Activated CD4-positive, alpha-beta T cell treated with anti-CD3 and anti-CD28 coated beads, Interleukin-2, amount 50 U/mL, for 48 hours (primary cell): ENCODE results near the gene OLFML1.

Source experiments
- DNase-seq, 2 experiments: peaks; one replicate each; pipeline ENCODE4 v3.0.0-alpha.2; 2020

OLFML1 gene

GRCh38 chr11:7484131-7484530 lies 1.2 kb upstream of the OLFML1 start:
- no peak for DNase-seq

- DNase-seq, result no peak
These were observed 661 bp upstream of the OLFML1 start for GRCh38 chr11:7484645-7485044.

- no peak for DNase-seq
These were observed 933 bp downstream of the OLFML1 start for GRCh38 chr11:7486098-7486780.

- DNase-seq, result no peak
These were observed 1.5 kb downstream of the OLFML1 start for GRCh38 chr11:7486781-7487140.

DNA sequence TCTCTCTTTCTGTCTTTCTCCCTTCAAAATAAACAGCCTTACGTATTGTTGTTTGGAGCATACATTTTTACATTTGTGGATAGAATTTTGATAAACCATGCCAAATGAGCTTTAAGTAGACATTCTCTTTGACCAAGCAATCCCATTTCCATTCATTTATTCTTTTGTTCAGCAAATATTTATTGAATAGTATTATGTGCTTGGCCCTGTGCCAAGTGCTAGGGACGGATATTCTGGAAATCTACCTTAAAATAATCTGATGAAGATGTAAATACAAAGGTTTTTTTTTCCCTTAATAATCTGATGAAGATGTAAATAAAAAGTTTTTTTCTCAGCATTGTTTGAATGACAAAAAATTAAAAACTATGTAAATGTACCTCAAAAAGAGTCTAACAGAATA lies 2.1 kb downstream of the OLFML1 start:
- no peak for DNase-seq

DNA sequence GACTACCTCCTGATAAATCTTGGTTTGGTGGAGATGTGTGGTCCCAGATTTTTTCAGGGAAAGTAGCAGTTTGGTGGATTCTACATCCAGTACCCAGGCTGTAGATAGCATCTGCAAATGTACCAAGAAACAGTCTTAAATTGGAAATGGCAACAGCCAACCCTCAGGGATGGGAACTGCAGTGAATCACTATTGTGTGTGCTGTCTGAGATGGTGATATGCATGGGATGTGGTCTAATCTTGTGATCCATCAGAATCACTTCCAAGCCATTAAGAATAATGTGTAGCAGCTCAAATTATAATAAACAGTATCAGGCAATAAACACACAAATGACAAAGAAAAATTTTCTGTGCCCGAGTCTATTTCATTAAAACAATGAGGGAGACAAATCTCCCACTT lies 3.4 kb downstream of the OLFML1 start:
- DNase-seq, result no peak

DNA sequence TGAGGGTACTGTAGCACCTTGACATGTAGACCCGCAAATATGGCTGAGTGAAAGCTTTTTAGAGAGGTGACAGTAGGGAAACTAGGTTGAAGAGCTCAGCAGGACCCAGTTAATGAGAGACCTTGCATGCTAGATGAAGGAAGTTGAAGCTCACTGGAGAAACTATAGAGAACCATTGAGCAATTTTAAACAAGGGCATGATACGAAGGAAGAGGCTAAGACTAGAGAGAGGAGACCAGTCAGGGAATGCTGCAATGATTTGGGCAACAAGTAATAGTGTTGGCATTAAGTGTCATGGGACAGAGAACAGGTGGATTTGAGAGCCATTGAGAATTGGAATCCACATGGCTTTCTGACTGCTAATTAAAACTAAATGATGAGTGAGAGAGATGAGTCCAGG lies 4.1 kb downstream of the OLFML1 start:
- DNase-seq, result no peak

DNA sequence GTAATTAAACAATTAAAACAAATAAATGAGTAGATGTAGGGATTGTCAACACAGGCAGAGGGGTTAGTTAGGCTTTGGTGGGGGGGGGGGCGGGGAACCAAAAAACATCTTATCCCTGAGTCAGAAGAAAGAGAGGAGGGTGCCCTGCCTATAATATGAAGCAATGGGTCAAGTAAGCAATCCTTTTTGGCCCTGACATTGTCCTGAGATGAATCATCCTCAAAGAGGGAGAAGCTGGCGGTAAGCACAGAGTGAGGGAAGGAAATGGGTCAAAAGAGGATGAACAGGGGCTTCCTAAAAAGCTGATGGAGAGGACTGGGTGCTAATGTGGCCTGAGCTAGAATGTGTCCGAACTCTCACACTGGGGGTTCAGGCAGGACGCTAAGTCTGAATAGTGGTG lies 4.7 kb downstream of the OLFML1 start:
- no peak for DNase-seq

DNA sequence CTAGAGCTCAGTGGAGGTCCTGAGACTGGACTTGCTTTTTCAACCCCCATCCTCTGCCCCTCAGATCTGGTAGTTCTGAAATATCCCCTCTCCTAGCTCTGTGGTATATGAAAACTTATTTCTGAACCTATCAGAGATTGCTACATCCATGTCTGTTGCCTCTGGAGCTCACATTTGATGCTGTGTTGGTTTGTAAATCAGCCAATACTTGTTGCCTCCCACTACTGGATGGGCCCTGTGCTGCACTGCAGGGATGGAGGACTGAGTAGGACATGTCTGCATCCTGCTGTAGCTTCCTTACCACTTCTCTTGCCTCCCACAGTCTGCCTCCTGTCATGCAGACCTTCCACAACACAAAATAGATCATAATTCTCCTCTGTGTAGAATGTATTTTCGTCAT lies 5.2 kb downstream of the OLFML1 start:
- no peak for DNase-seq

DNA sequence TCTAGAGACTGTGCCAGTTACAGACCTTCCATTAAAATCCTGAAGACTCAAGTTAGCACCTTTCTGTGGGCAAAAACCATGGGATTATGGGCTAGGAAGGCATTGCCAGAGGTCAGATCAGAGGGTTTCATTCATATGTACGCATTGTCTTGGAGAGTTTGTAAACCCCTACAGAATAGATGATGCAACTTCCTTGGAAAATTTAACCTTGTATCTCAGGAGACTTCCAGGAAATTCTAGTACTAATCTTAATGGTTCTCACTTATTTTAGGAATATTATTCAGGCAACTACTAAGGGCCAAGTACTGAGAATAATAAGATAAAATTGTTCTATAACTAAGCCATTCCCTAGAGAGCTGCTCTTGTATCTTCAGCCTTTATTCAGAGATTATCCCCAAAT lies 6.9 kb downstream of the OLFML1 start:
- no peak for DNase-seq

GRCh38 chr11:7493670-7494069 lies 8.4 kb downstream of the OLFML1 start:
- DNase-seq, result no peak

DNA sequence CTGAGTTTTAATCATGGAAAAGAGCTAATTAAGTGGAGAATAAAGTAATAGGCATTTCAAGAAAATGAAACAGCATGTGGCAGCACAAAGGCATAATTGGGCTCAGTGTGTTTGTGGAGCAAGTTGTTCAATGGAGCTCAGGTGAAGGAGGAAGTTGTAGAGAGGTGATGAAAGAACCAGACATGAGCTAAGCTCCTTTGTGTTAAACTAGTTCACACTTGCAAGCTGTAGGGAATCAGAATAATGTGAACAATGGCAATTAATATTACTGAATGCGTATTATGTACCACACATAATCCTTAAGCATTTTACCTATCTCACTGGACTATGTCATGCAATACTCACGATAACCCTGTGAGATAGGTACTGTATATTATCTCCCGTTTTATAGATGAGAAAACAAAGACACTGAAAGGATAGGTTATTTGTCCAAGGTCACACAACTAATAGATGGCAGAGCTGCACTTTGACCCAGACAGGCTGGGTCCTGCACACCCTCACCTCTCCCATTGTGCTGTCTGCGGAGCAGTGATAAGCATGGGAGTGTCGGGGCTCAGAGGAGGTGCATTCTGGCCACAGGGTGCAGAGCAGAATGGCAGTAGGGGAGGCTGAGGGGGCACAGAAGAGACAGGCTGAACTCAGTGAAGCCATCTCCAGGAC lies 8.9 kb downstream of the OLFML1 start:
- DNase-seq, result no peak

GRCh38 chr11:7495882-7496551 lies 10.7 kb downstream of the OLFML1 start:
- DNase-seq, result no peak

- no peak for DNase-seq
These were observed 12.9 kb downstream of the OLFML1 start for GRCh38 chr11:7498193-7498592.

- DNase-seq, result no peak
These were observed 13.8 kb downstream of the OLFML1 start for GRCh38 chr11:7499081-7499480.

DNA sequence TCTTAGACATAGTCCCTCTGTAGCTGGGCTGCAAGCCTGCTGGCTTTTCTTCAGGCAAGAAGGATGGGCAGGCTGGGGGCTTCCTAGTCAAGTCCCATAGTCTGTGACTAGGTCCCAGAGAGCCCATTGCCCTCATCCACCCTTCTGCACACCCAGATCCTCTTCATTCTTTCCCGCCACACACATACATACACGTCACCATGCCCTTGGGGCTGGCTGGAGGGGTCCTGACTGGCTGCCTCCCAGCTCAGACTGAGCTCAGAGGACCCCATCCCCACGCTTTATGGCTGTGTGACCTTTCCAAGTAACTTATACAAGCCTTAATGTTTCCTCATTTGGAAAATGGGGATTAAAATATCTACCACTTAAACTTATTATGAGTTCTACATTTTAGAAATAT lies 14.9 kb downstream of the OLFML1 start:
- no peak for DNase-seq

GRCh38 chr11:7501251-7501650 lies 15.9 kb downstream of the OLFML1 start:
- DNase-seq, result no peak

DNA sequence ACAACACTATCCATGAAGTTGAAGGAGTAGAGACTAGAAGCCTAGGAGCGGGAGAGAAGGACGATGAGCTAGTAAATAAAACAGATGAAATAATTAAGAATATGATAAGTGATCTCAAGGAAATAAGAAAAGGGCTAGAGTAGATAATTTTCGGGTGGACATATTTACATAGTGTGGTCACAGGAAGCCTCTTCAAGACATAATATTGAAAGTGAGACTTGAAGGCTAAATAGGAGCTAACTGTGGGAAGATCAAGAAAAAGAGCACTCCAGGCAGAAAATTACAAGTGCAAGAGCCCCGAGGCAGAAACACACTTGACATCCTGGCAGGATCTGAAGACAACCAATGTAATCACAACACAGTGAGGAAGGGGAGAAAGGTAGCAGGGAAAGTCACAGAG lies 16.6 kb downstream of the OLFML1 start:
- no peak for DNase-seq

DNA sequence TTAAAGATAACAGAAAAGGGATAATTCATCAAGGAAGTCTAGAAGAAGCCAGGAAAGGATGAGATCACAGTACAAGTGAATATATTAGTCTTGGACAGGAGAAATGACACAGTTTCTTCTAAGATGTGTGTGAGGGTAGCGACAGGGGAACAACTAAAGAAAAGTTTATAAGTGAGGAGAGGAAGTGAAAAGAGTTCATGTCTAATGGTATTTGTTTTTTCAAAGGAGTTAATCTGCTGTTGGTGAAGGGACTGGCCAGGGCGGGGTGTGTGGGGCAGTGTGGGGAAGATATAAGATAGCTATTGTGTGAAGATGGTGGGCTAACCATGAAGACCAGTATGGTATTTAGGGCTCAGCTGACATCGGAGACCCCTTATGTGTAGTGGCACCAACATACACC lies 20.9 kb downstream of the OLFML1 start:
- no peak for DNase-seq

- DNase-seq, result no peak
These were observed 22.8 kb downstream of the OLFML1 start for GRCh38 chr11:7508087-7508486.

DNA sequence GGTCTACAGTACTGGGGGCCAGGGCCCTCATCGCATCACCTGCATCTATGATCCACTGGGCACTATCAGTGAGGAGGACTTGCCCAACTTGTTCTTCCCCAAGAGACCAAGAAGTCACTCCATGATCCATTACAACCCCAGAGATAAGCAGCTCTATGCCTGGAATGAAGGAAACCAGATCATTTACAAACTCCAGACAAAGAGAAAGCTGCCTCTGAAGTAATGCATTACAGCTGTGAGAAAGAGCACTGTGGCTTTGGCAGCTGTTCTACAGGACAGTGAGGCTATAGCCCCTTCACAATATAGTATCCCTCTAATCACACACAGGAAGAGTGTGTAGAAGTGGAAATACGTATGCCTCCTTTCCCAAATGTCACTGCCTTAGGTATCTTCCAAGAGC lies 24.7 kb downstream of the OLFML1 start:
- no peak for DNase-seq

GRCh38 chr11:7511401-7511800 lies 26.1 kb downstream of the OLFML1 start:
- no peak for DNase-seq

DNA sequence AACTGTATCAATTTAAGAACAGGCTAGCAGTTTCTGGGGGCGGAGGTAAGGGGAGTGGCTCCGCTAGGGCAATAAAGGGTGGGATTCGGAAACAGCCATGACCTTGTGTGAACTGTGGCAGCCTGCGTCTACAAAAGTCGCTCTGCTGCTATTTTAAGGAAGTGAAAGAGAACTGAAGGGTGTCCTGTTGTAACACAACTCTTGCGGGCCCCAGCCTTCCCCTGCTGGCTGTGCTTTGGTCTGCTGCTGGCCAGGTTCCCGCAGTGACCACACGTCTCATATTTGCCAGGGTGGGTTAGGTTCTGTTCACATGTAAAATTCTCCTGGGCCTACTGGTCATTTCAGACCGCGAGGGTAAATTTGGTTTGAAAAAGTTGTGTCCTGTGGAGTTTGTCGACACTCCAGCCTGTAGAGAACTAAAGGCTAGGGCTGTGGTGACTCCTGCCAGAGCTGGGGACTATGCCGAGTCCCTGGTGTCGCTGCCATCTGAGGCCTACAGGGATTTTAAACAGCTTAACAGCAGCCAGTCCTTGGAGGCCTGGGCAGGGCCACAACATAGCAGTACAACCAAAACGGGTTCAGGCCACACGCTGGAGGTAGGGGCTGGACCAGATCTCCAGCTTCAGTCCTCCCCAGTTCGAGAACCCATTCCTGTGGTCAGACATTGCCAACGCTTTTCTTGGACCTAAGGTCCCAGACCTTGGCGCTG lies 27.4 kb downstream of the OLFML1 start:
- DNase-seq, result no peak
